IMR-90 (cell line): Measurements from ENCODE around the gene SNTG2. TPM values are rescaled to one million over a fixed set of nuclear protein-coding genes. Genes with fewer than 3 reads are reported as not detected.

Experiments used
- ATAC-seq: fragments of 200-7000 bp; cut with Tn5 transposase; 2 replicates; pipeline ENCODE4 v1.9.1; 2020; ENCODE audit warnings: low read depth, mild to moderate bottlenecking, moderate library complexity
- BruUV-seq: library from RNA; stranded (reverse); fragments of 400-500 nt; replicated peaks from 2 replicates; lab custom pipeline; 2021; lab: Mats Ljungman, UMichigan
- CTCF ChIA-PET: fragments of 300-600 bp; formaldehyde crosslinking; extraction: SDS; loops from one replicate; lab custom pipeline; 2021; ENCODE audit warnings: antibody characterized with exemption; lab: Yijun Ruan, JAX
- POLR2A ChIA-PET: fragments of 300-600 bp; sonication (Branson Sonifier 250); formaldehyde crosslinking; loops from one replicate; lab custom pipeline; 2022; ENCODE audit warnings: antibody characterized with exemption; ENCODE audit not compliant: unreplicated experiment; lab: Charles Lee
- DNase-seq: peaks from one replicate; pipeline ENCODE4 v3.0.0; 2013
- H2AFZ ChIP-seq: replicated peaks from 2 replicates; pipeline ENCODE3; 2013; ENCODE audit warnings: low read length, mild to moderate bottlenecking; ENCODE audit not compliant: poor library complexity
- H2AK5ac ChIP-seq: 2 replicates; pipeline ENCODE4 v1.6.1; 2013; ENCODE audit warnings: low read depth, low read length, inconsistent platforms
- H2AK9ac ChIP-seq: replicated peaks from 2 replicates; pipeline ENCODE3; 2013; ENCODE audit warnings: mild to moderate bottlenecking, low read depth, low read length, moderate library complexity; ENCODE audit not compliant: poor library complexity
- H2BK120ac ChIP-seq: 2 replicates; pipeline ENCODE4 v1.6.1; 2013; ENCODE audit warnings: low read depth, low read length, inconsistent platforms
- H2BK15ac ChIP-seq: 3 replicates; pipeline ENCODE4 v1.6.1; 2013; ENCODE audit warnings: low read depth, low read length, inconsistent platforms
- H2BK20ac ChIP-seq: 2 replicates; pipeline ENCODE4 v1.6.1; 2013; ENCODE audit warnings: low read depth, mild to moderate bottlenecking, inconsistent platforms, low read length, moderate library complexity
- H2BK5ac ChIP-seq: 2 replicates; pipeline ENCODE4 v1.6.1; 2013; ENCODE audit warnings: mild to moderate bottlenecking, low read depth, low read length, inconsistent platforms; ENCODE audit not compliant: poor library complexity, severe bottlenecking
- H3K14ac ChIP-seq: replicated peaks from 2 replicates; pipeline ENCODE4 v1.6.1; 2013; ENCODE audit warnings: low read depth, low read length, inconsistent platforms
- H3K18ac ChIP-seq: 2 replicates; pipeline ENCODE4 v1.6.1; 2013; ENCODE audit warnings: low read depth, low read length, control low read depth
- H3K23ac ChIP-seq: 2 replicates; pipeline ENCODE4 v1.6.1; 2013; ENCODE audit warnings: low read depth, low read length, inconsistent platforms
- H3K27ac ChIP-seq: 2 replicates; pipeline ENCODE4 v1.5.1; 2013; ENCODE audit warnings: mild to moderate bottlenecking, control low read depth, low read length; ENCODE audit not compliant: insufficient read depth
- H3K27me3 ChIP-seq: 2 replicates; pipeline ENCODE4 v1.6.1; 2013; ENCODE audit warnings: low read length; ENCODE audit not compliant: control insufficient read depth, insufficient read depth
- H3K36me3 ChIP-seq: 2 replicates; pipeline ENCODE4 v1.6.1; 2013; ENCODE audit warnings: low read length, mixed read lengths; ENCODE audit not compliant: control insufficient read depth, insufficient read depth
- H3K4ac ChIP-seq: 2 replicates; pipeline ENCODE4 v1.6.1; 2013; ENCODE audit warnings: low read depth, low read length, inconsistent platforms
- H3K4me1 ChIP-seq: 2 replicates; pipeline ENCODE4 v1.6.1; 2013; ENCODE audit warnings: low read length, mixed read lengths; ENCODE audit not compliant: control insufficient read depth, insufficient read depth
- H3K4me2 ChIP-seq: 2 replicates; pipeline ENCODE4 v1.6.1; 2013; ENCODE audit warnings: low read depth, mild to moderate bottlenecking, control low read depth, low read length, moderate library complexity
- H3K4me3 ChIP-seq: 2 replicates; pipeline ENCODE4 v1.5.1; 2013; ENCODE audit warnings: low read depth, mild to moderate bottlenecking, control low read depth, low read length, moderate library complexity; ENCODE audit not compliant: insufficient read depth
- H3K56ac ChIP-seq: 2 replicates; pipeline ENCODE4 v1.6.1; 2013; ENCODE audit warnings: low read length, inconsistent platforms; ENCODE audit not compliant: insufficient read depth; ENCODE audit errors: extremely low read depth
- H3K79me1 ChIP-seq, 2 experiments: 2 replicates each; pipeline ENCODE4 v1.6.1; 2013; ENCODE audit warnings: low read length in 2 of 2, inconsistent platforms in 1 of 2, low read depth in 1 of 2
- H3K9ac ChIP-seq: 2 replicates; pipeline ENCODE4 v1.6.1; 2013; ENCODE audit warnings: low read depth, low read length, control low read depth
- H3K9me1 ChIP-seq: 2 replicates; pipeline ENCODE4 v1.6.1; 2013; ENCODE audit warnings: low read length, inconsistent platforms; ENCODE audit not compliant: insufficient read depth
- H3K9me3 ChIP-seq: 2 replicates; pipeline ENCODE4 v1.6.1; 2013; ENCODE audit warnings: low read length; ENCODE audit not compliant: control insufficient read depth, insufficient read depth
- H4K20me1 ChIP-seq: 2 replicates; pipeline ENCODE4 v1.6.1; 2013; ENCODE audit warnings: low read length, inconsistent platforms; ENCODE audit not compliant: insufficient read depth
- H4K5ac ChIP-seq: 2 replicates; pipeline ENCODE4 v1.6.1; 2013; ENCODE audit warnings: mild to moderate bottlenecking, low read depth, low read length, control low read depth
- H4K8ac ChIP-seq, 2 experiments: 2 replicates each; pipeline ENCODE4 v1.6.1; 2013; ENCODE audit warnings: low read depth in 2 of 2, low read length in 2 of 2, control low read depth in 1 of 2, inconsistent platforms in 1 of 2
- H4K91ac ChIP-seq: 2 replicates; pipeline ENCODE4 v1.6.1; 2013; ENCODE audit warnings: low read depth, low read length, inconsistent platforms; ENCODE audit not compliant: insufficient read depth
- BHLHE40 ChIP-seq: fragments of 150-350 bp; IDR thresholded peaks from 2 replicates; pipeline ENCODE4 v1.6.1; 2016; ENCODE audit warnings: mild to moderate bottlenecking, low read depth, low read length
- CEBPB ChIP-seq: IDR thresholded peaks from 2 replicates; pipeline ENCODE4 v1.6.1; 2012; ENCODE audit warnings: low read depth, low read length, improper control_type of control experiment
- CHD1 ChIP-seq: IDR thresholded peaks from 2 replicates; pipeline ENCODE4 v1.6.1; 2012; ENCODE audit warnings: low read depth, low read length, improper control_type of control experiment
- CTCF ChIP-seq: conservative IDR thresholded peaks from 2 replicates; pipeline ENCODE4 v1.5.1; 2012; ENCODE audit warnings: mild to moderate bottlenecking, low read depth, low read length, improper control_type of control experiment
- ELK1 ChIP-seq: fragments of 150-350 bp; IDR thresholded peaks from 2 replicates; pipeline ENCODE4 v1.6.1; 2016; ENCODE audit warnings: low read depth, mild to moderate bottlenecking, low read length, moderate library complexity, borderline replicate concordance
- FOS ChIP-seq: fragments of 150-350 bp; IDR thresholded peaks from 2 replicates; pipeline ENCODE4 v1.6.1; 2016; ENCODE audit warnings: low read depth, low read length
- MAFK ChIP-seq: IDR thresholded peaks from 2 replicates; pipeline ENCODE4 v1.6.1; 2012; ENCODE audit warnings: low read depth, low read length, improper control_type of control experiment
- MAZ ChIP-seq: IDR thresholded peaks from 2 replicates; pipeline ENCODE4 v1.6.1; 2012; ENCODE audit warnings: low read depth, mild to moderate bottlenecking, low read length, improper control_type of control experiment, moderate library complexity, borderline replicate concordance
- MXI1 ChIP-seq: IDR thresholded peaks from 2 replicates; pipeline ENCODE4 v1.6.1; 2012; ENCODE audit warnings: low read depth, mild to moderate bottlenecking, low read length, moderate library complexity, borderline replicate concordance
- NFE2L2 ChIP-seq: fragments of 150-350 bp; IDR thresholded peaks from 2 replicates; pipeline ENCODE4 v1.6.1; 2016; ENCODE audit warnings: low read depth, mild to moderate bottlenecking, low read length
- POLR2A ChIP-seq: IDR thresholded peaks from 2 replicates; pipeline ENCODE4 v1.6.1; 2012; ENCODE audit warnings: mild to moderate bottlenecking, low read depth, low read length
- RAD21 ChIP-seq: IDR thresholded peaks from 2 replicates; pipeline ENCODE4 v1.6.1; 2012; ENCODE audit warnings: low read length, improper control_type of control experiment
- RCOR1 ChIP-seq: IDR thresholded peaks from 2 replicates; pipeline ENCODE4 v1.6.1; 2012; ENCODE audit warnings: mild to moderate bottlenecking, low read length, improper control_type of control experiment; ENCODE audit not compliant: insufficient replicate concordance
- RFX5 ChIP-seq: IDR thresholded peaks from 2 replicates; pipeline ENCODE4 v1.8.0; 2012; ENCODE audit warnings: low read depth, mild to moderate bottlenecking, low read length, moderate library complexity
- SMC3 ChIP-seq: fragments of 150-350 bp; IDR thresholded peaks from 2 replicates; pipeline ENCODE4 v1.6.1; 2016; ENCODE audit warnings: low read depth, mild to moderate bottlenecking, antibody characterized with exemption, low read length, moderate library complexity
- WGBS, 2 experiments: methylation state at CpG; one replicate each; pipeline versions ENCODE4 v1.1.5 to v1.1.7; 2013; ENCODE audit warnings: missing lambda C conversion rate in 2 of 2; ENCODE audit not compliant: insufficient read length in 1 of 2; ENCODE audit errors: extremely low coverage in 2 of 2; 5-methylcytosine and 5-hydroxymethylcytosine counted together
- dilution Hi-C: fragments of 300-500 bp; cut with HindIII; formaldehyde crosslinking; loops from one replicate; pipeline ENCODE4 v1.14.3; 2018; ENCODE audit warnings: low sequenced_read_pairs; ENCODE audit not compliant: unreplicated experiment
- in situ Hi-C: fragments of 300-500 bp; cut with MboI; formaldehyde crosslinking; loops from 3 replicates; pipeline ENCODE4 v1.14.3; 2019; ENCODE audit warnings: low sequenced_read_pairs, inconsistent platforms, mixed read lengths
- intact Hi-C: fragments of 100-400 bp; cut with micrococcal nuclease; formaldehyde crosslinking; loops from 2 replicates; pipeline ENCODE4 v1.10.0; 2022
- polyA plus RNA-seq, 3 experiments: library from polyadenylated mRNA; depleted of rRNA; stranded (reverse); fragments of >200 nt; gene quantifications; 2 replicates each; pipeline ENCODE4 v1.2.3, GENCODE V29; 2012; ENCODE audit warnings: low replicate concordance in 1 of 3
- total RNA-seq: library from RNA; depleted of rRNA; stranded (reverse); fragments of >200 nt; gene quantifications from 2 replicates; pipeline ENCODE4 v1.2.3, GENCODE V29; 2012
- TF ChIP-seq, protein P1 (sequence below): fragments of 150-350 bp; IDR thresholded peaks from 2 replicates; pipeline ENCODE4 v1.6.1; 2017; ENCODE audit warnings: mild to moderate bottlenecking, antibody characterized with exemption, low read length, low read depth

SNTG2 gene
- total and polyA plus RNA-seq, 2 of the 4 experiments (the other 2 are of a cell fraction), result under 0.01 to 0.17 TPM

GRCh38 chr2:1339388-1340140, 388.9 kb downstream of the SNTG2 start:
- H3K27me3 ChIP-seq, result no peaks in the 10 kb centered on the region
- peaks cover 7% of the 10 kb centered on the region; the same call in 1 of the 2 replicates for H3K9me3 ChIP-seq
- no peak overlapping the region for H3K27ac ChIP-seq
- DNase-seq (no peak), ATAC-seq (no peak)
- no peak overlapping the region for H3K4ac ChIP-seq
- H3K56ac ChIP-seq, result no peak overlapping the region
- H2AK9ac ChIP-seq, result no peak overlapping the region
- ChIA-PET POLR2A (no interaction called here), CTCF (no interaction called here)
- H3K14ac ChIP-seq, result no peak overlapping the region
- no peak overlapping the region for H2BK15ac ChIP-seq
- H2AFZ ChIP-seq, result no peak overlapping the region
- H3K4me3 ChIP-seq, result no peak overlapping the region
- no peak overlapping the region for H3K4me2 ChIP-seq
- no peak overlapping the region for H2BK20ac ChIP-seq
- 0% methylated on average over 1 of the region's 10 CpGs; no CpG with 5 or more reads in 1 of the 2 experiments for WGBS, 2 experiments
- H2AK5ac ChIP-seq, result no peak overlapping the region
- H2BK120ac ChIP-seq, result no peak overlapping the region
- TF ChIP-seq CHD1, result no peak
- no peak for TF ChIP-seq MXI1
- no peak for TF ChIP-seq BHLHE40
- TF ChIP-seq RAD21, result no peak
- TF ChIP-seq CEBPB, result no peak
- TF ChIP-seq POLR2A, result no peak
- TF ChIP-seq ELK1, result no peak
- TF ChIP-seq SMC3, result no peak
- TF ChIP-seq RFX5, result no peak
- TF ChIP-seq CTCF, result no peak
- no peak for TF ChIP-seq MAFK
- TF ChIP-seq FOS, result no peak
- no peak for TF ChIP-seq MAZ
- TF ChIP-seq RCOR1, result no peak
- TF ChIP-seq, protein P1, sequence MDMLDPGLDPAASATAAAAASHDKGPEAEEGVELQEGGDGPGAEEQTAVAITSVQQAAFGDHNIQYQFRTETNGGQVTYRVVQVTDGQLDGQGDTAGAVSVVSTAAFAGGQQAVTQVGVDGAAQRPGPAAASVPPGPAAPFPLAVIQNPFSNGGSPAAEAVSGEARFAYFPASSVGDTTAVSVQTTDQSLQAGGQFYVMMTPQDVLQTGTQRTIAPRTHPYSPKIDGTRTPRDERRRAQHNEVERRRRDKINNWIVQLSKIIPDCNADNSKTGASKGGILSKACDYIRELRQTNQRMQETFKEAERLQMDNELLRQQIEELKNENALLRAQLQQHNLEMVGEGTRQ, result no peak
- no peak for TF ChIP-seq NFE2L2
- no TSS peak for BruUV-seq
- H3K18ac ChIP-seq, result no peak overlapping the region
- no peaks in the 10 kb centered on the region for H4K20me1 ChIP-seq
- no peaks in the 10 kb centered on the region for H3K36me3 ChIP-seq
- no peak overlapping the region for H4K8ac ChIP-seq
- H3K4me1 ChIP-seq, result no peaks in the 10 kb centered on the region
- no peak overlapping the region for H3K9ac ChIP-seq
- no peak overlapping the region for H4K5ac ChIP-seq
- no peaks in the 10 kb centered on the region for H3K9me1 ChIP-seq
- no peak overlapping the region for H2BK5ac ChIP-seq
- H3K23ac ChIP-seq, result no peak overlapping the region
- dilution Hi-C loops, result no loop called here
- intact Hi-C loops, result no loop called here
- no peak overlapping the region for H4K91ac ChIP-seq
- no peaks in the 10 kb centered on the region for H3K79me1 ChIP-seq
- in situ Hi-C loops, result no loop called here
